Measurements from ENCODE around the gene VWA5A. TPM values are rescaled to one million over a fixed set of nuclear protein-coding genes. Genes with fewer than 3 reads are reported as not detected.

The VWA5A gene
- total and polyA plus RNA-seq, 2 of the 13 experiments (the other 11 are each of a cell fraction or from before 2014, with no cell fraction given), result 1.3 to 1.8 TPM

DNA sequence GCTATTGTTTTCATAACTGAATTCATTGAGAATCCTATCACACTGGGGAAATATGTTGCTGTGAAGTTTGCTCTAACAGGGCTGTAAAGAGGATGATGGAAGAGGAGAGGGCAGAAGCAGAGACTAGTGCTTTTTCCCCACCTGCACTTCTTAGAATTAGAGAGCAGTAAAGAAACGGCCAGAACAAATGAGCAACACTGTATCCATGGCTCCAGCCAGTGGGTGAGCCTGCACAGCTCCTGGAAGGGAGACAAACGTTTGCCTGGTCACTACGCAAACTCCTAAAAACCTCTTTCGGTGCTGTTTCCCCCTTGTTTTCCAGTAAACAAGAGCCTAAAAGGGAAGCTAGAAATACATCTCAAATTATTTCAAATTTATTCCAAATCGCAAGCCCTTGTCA, 45.7 kb downstream of the VWA5A start:
- H2AFZ ChIP-seq (ENCODE audit: low read length), result no peak overlapping the region
- in situ Hi-C loops (cut with HindIII; ENCODE audit: extremely low pct_ligation_motif_present, low pct_unique_long_range_greater_than_20kb), result no loop called here
- intact Hi-C loops (cut with micrococcal nuclease; ENCODE audit: unreplicated experiment), result no loop called here
- H3K27ac ChIP-seq (ENCODE audit: extremely low read length, insufficient read depth, low read length), result no peak overlapping the region
- H3K9ac ChIP-seq (ENCODE audit: insufficient read depth, low read depth, low read length), result no peak overlapping the region
- DNase-seq (ENCODE audit: low spot score) (no peak), ATAC-seq (no peak), FAIRE-seq (no peak)
- H3K4me2 ChIP-seq (ENCODE audit: low read depth, low read length), result no peak overlapping the region
- H3K36me3 ChIP-seq (replicated peaks in 1 of 2; ENCODE audit: control insufficient read depth in 1 of 2, insufficient read depth in 2 of 2, low read length in 2 of 2), result no peaks in the 10 kb centered on the region
- H3K4me1 ChIP-seq (ENCODE audit: insufficient read depth, low read length), result no peaks in the 10 kb centered on the region
- H3K4me3 ChIP-seq (replicated peaks in 1 of 3; ENCODE audit: insufficient read depth in 1 of 3, low read depth in 2 of 3, low read length in 3 of 3), result no peak overlapping the region
- no TSS peak for BruUV-seq (replicated peaks)
- no peaks in the 10 kb centered on the region for H4K20me1 ChIP-seq (ENCODE audit: insufficient read depth, low read length)
- H3K79me2 ChIP-seq (ENCODE audit: insufficient read depth, low read length), result no peaks in the 10 kb centered on the region
- CTCF ChIA-PET (ENCODE audit: low intra/inter-chr PET ratio, low total read pairs), result no interaction called here
- POLR2A ChIA-PET, result no interaction called here
- H3K9me3 ChIP-seq (ENCODE audit: low read length), result no peaks in the 10 kb centered on the region
- WGBS (ENCODE audit: low lambda C conversion rate), result 22% methylated on average over 5 of the region's 5 CpGs
- TF ChIP-seq AKNA (CRISPR knock-in tag; IDR thresholded peaks at IDR 0.05; ENCODE audit: borderline replicate concordance), result no peak
- no peak for TF ChIP-seq ZNF878 (CRISPR knock-in tag; IDR thresholded peaks at IDR 0.05)
- TF ChIP-seq, protein P1, sequence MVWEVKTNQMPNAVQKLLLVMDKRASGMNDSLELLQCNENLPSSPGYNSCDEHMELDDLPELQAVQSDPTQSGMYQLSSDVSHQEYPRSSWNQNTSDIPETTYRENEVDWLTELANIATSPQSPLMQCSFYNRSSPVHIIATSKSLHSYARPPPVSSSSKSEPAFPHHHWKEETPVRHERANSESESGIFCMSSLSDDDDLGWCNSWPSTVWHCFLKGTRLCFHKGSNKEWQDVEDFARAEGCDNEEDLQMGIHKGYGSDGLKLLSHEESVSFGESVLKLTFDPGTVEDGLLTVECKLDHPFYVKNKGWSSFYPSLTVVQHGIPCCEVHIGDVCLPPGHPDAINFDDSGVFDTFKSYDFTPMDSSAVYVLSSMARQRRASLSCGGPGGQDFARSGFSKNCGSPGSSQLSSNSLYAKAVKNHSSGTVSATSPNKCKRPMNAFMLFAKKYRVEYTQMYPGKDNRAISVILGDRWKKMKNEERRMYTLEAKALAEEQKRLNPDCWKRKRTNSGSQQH (CRISPR knock-in tag; IDR thresholded peaks at IDR 0.05; ENCODE audit: low read depth), result no peak
- TF ChIP-seq, protein P2, sequence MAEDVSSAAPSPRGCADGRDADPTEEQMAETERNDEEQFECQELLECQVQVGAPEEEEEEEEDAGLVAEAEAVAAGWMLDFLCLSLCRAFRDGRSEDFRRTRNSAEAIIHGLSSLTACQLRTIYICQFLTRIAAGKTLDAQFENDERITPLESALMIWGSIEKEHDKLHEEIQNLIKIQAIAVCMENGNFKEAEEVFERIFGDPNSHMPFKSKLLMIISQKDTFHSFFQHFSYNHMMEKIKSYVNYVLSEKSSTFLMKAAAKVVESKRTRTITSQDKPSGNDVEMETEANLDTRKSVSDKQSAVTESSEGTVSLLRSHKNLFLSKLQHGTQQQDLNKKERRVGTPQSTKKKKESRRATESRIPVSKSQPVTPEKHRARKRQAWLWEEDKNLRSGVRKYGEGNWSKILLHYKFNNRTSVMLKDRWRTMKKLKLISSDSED (CRISPR knock-in tag; IDR thresholded peaks at IDR 0.05), result no peak
- no peak for TF ChIP-seq SRSF4 (IDR thresholded peaks at IDR 0.05; ENCODE audit: low read depth, low read length, poor library complexity, severe bottlenecking)
- no peak for TF ChIP-seq PAF1 (CRISPR knock-in tag; IDR thresholded peaks at IDR 0.05)
- no peak for TF ChIP-seq SP140L (CRISPR knock-in tag; IDR thresholded peaks at IDR 0.05; ENCODE audit: borderline replicate concordance)
- no peaks in the 10 kb centered on the region; a peak in 1 of 5 replicates for H3K27me3 ChIP-seq (ENCODE audit: control insufficient read depth in 1 of 2, insufficient read depth in 2 of 2, low read length in 2 of 2)

Data from HepG2 (cell line).